C4-2B (cell line): Measurements from ENCODE around the gene C21orf58.
"Not testable (repeated sequence)": the region's sequence is repeated elsewhere in the genome, so short reads cannot be mapped to it uniquely, and the experiment has no call there.

Experiments
- CTCF ChIP-seq: fragments of 450-650 bp; conservative IDR thresholded peaks from 2 replicates; pipeline ENCODE4 v1.5.1; 2017; ENCODE audit warnings: mild to moderate bottlenecking
- ZFX ChIP-seq: fragments of 450-650 bp; IDR thresholded peaks from 2 replicates; pipeline ENCODE4 v1.6.1; 2017

GRCh38 chr21:46310260-46310659 is 13.4 kb downstream of the C21orf58 start:
- not testable (repeated sequence) for TF ChIP-seq CTCF, ZFX
